AG20443 (cell line): ENCODE data around the gene LRRC8A.
"Not testable (repeated sequence)": the region's sequence is repeated elsewhere in the genome, so short reads cannot be mapped to it uniquely, and the experiment has no call there.

Experiments used
- DNase-seq: peaks from one replicate; pipeline ENCODE4 v3.0.0; 2012; ENCODE audit warnings: low spot score, mixed read lengths

LRRC8A gene

GRCh38 chr9:128870128-128870940, 11.6 kb upstream of the LRRC8A start:
- DNase-seq: no peak

- DNase-seq: not testable (repeated sequence)
These were observed 11.0 kb upstream of the LRRC8A start for GRCh38 chr9:128870941-128871265.

- DNase-seq: no peak
These were observed 4.1 kb upstream of the LRRC8A start for GRCh38 chr9:128877852-128878251.

GRCh38 chr9:128882677-128883603, 1.0 kb downstream of the LRRC8A start:
- DNase-seq: peak; percentile 27

GRCh38 chr9:128884164-128884563, 2.2 kb downstream of the LRRC8A start:
- no peak for DNase-seq

GRCh38 chr9:128885376-128885775, 3.4 kb downstream of the LRRC8A start:
- no peak for DNase-seq

GRCh38 chr9:128885798-128886197, 3.9 kb downstream of the LRRC8A start:
- DNase-seq: no peak

GRCh38 chr9:128886211-128886891, 4.4 kb downstream of the LRRC8A start:
- DNase-seq: no peak

- no peak for DNase-seq
These were observed 5.1 kb downstream of the LRRC8A start for GRCh38 chr9:128887049-128887448.

GRCh38 chr9:128887914-128888350, 6.0 kb downstream of the LRRC8A start:
- no peak for DNase-seq

GRCh38 chr9:128891321-128892220, 9.6 kb downstream of the LRRC8A start:
- DNase-seq: no peak

GRCh38 chr9:128892221-128892921, 10.4 kb downstream of the LRRC8A start:
- peak; percentile 96 for DNase-seq

- DNase-seq: no peak
These were observed 11.4 kb downstream of the LRRC8A start for GRCh38 chr9:128893354-128893753.

- DNase-seq: no peak
These were observed 12.8 kb downstream of the LRRC8A start for GRCh38 chr9:128894764-128895163.

- no peak for DNase-seq
These were observed 13.6 kb downstream of the LRRC8A start for GRCh38 chr9:128895556-128895955.

GRCh38 chr9:128898382-128898781, 16.4 kb downstream of the LRRC8A start:
- DNase-seq: no peak

GRCh38 chr9:128898845-128899565, 17.1 kb downstream of the LRRC8A start:
- DNase-seq: no peak

- DNase-seq: no peak
These were observed 17.8 kb downstream of the LRRC8A start for GRCh38 chr9:128899566-128900322.

- DNase-seq: no peak
These were observed 19.4 kb downstream of the LRRC8A start for GRCh38 chr9:128901379-128901778.
